GM18861 (cell line): ENCODE measurements around the gene APOL3.
"Not testable (repeated sequence)": the region's sequence is repeated elsewhere in the genome, so short reads cannot be mapped to it uniquely, and the experiment has no call there.

Source experiments
- ATAC-seq: cut with Tn5 transposase; IDR thresholded peaks from one replicate; pipeline ENCODE4 v1.9.1; 2021; ENCODE audit not compliant: unreplicated experiment

APOL3 gene

GRCh38 chr22:36104435-36104834 is 56.1 kb downstream of the APOL3 start:
- ATAC-seq, result no peak

- no peak for ATAC-seq
Observed at GRCh38 chr22:36103891-36104290, 56.7 kb downstream of the APOL3 start.

GRCh38 chr22:36102995-36103394 is 57.6 kb downstream of the APOL3 start:
- ATAC-seq, result no peak

GRCh38 chr22:36101756-36102155 is 58.8 kb downstream of the APOL3 start:
- ATAC-seq, result no peak

GRCh38 chr22:36100908-36101307 is 59.6 kb downstream of the APOL3 start:
- ATAC-seq, result not testable (repeated sequence)

GRCh38 chr22:36100134-36100824 is 60.3 kb downstream of the APOL3 start:
- no peak for ATAC-seq

- not testable (repeated sequence) for ATAC-seq
Observed at GRCh38 chr22:36099561-36099960, 61.0 kb downstream of the APOL3 start.

- no peak for ATAC-seq
Observed at GRCh38 chr22:36097880-36098279, 62.7 kb downstream of the APOL3 start.

- ATAC-seq, result not testable (repeated sequence)
Observed at GRCh38 chr22:36090772-36091171, 69.8 kb downstream of the APOL3 start.
